Breast epithelium (tissue), 3 donors: ENCODE data around the gene TCTN1.

Experiments
- POLR2A ChIP-seq: fragments of 450-650 bp; IDR thresholded peaks from one replicate; pipeline ENCODE4 v1.6.1; 2016; ENCODE audit warnings: antibody characterized with exemption, mild to moderate bottlenecking, moderate library complexity
- POLR2AphosphoS5 ChIP-seq, 3 donors: sonication (generic); formaldehyde crosslinking; IDR thresholded peaks; one replicate each; pipeline ENCODE4 v1.6.1; 2017; ENCODE audit warnings: antibody characterized with exemption in 3 of 3
- TF ChIP-seq, protein P1 (sequence below), 3 donors: fragments of 450-650 bp; IDR thresholded peaks; one replicate each; pipeline ENCODE4 v1.5.1; 2016 to 2017; ENCODE audit warnings: antibody characterized with exemption in 3 of 3, mild to moderate bottlenecking in 3 of 3, moderate library complexity in 3 of 3

- TF ChIP-seq, protein P1, sequence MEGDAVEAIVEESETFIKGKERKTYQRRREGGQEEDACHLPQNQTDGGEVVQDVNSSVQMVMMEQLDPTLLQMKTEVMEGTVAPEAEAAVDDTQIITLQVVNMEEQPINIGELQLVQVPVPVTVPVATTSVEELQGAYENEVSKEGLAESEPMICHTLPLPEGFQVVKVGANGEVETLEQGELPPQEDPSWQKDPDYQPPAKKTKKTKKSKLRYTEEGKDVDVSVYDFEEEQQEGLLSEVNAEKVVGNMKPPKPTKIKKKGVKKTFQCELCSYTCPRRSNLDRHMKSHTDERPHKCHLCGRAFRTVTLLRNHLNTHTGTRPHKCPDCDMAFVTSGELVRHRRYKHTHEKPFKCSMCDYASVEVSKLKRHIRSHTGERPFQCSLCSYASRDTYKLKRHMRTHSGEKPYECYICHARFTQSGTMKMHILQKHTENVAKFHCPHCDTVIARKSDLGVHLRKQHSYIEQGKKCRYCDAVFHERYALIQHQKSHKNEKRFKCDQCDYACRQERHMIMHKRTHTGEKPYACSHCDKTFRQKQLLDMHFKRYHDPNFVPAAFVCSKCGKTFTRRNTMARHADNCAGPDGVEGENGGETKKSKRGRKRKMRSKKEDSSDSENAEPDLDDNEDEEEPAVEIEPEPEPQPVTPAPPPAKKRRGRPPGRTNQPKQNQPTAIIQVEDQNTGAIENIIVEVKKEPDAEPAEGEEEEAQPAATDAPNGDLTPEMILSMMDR (IDR thresholded peaks at IDR 0.05) = no peak
- TF ChIP-seq POLR2A (no peak), POLR2AphosphoS5 (IDR thresholded peaks at IDR 0.05) (no peak)
Observed at GRCh38 chr12:110667671-110668070, 53.7 kb downstream of the TCTN1 start.
